Fibroblast of pulmonary artery (primary cell): Measurements from ENCODE around the gene DNMT1.

ENCODE experiments used
- DNase-seq: peaks from one replicate; pipeline ENCODE4 v3.0.0-alpha.2; 2010; ENCODE audit warnings: low read depth
- H3K4me3 ChIP-seq: replicated peaks from 2 replicates; pipeline ENCODE4 v1.5.1; 2011; ENCODE audit warnings: low read depth, mild to moderate bottlenecking, control low read depth, low read length, moderate library complexity
- TF ChIP-seq, protein P1 (sequence below): IDR thresholded peaks from 2 replicates; pipeline ENCODE4 v1.5.1; 2011; ENCODE audit warnings: mild to moderate bottlenecking, control low read depth, low read length, inconsistent platforms; ENCODE audit errors: missing control alignments

Gene DNMT1

DNA sequence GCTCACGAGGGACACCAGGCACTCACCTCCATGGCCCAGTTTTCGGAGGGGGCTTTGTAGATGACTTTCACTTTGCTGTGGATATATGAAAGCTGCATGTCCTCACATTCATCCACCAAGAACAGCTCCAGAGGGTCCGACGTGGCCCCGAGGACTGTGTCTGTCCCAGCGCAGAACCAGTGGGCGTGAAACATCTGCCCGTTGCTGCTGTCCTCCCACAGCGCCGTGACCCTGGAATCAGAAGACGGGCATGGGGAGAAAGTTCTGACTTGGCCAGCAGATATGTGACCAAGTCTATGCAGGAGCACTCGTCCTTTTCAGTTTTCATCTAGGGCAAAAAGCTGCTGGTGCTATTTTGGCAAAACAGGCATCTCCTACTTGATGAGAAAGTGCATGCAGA lies 45.3 kb downstream of the DNMT1 start:
- no peak for DNase-seq
- TF ChIP-seq, protein P1, sequence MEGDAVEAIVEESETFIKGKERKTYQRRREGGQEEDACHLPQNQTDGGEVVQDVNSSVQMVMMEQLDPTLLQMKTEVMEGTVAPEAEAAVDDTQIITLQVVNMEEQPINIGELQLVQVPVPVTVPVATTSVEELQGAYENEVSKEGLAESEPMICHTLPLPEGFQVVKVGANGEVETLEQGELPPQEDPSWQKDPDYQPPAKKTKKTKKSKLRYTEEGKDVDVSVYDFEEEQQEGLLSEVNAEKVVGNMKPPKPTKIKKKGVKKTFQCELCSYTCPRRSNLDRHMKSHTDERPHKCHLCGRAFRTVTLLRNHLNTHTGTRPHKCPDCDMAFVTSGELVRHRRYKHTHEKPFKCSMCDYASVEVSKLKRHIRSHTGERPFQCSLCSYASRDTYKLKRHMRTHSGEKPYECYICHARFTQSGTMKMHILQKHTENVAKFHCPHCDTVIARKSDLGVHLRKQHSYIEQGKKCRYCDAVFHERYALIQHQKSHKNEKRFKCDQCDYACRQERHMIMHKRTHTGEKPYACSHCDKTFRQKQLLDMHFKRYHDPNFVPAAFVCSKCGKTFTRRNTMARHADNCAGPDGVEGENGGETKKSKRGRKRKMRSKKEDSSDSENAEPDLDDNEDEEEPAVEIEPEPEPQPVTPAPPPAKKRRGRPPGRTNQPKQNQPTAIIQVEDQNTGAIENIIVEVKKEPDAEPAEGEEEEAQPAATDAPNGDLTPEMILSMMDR = no peak
- no peak overlapping the region for H3K4me3 ChIP-seq

- TF ChIP-seq, protein P1 = no peak
- no peak overlapping the region for H3K4me3 ChIP-seq
- no peak for DNase-seq
These were observed 48.6 kb downstream of the DNMT1 start for GRCh38 chr19:10146142-10146541.

DNA sequence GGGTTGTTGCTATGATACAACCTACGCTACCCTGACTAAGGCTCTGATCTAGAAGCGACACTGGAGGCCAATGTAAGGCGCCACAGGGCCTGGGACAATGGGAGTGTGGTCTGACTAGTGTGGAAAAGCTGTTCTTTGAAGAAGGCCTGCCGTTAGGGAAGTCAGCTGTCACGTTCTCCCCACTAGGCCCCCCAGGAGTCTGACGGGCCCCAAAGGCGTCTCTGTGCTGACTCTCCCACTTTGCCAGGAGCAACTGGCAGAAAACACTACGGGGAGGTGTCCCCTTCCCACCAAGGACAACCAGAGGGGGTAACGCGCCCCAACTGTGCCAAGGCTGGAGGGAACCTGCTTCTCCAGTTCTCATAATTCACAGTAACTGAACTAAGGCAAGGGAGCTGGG lies 49.7 kb downstream of the DNMT1 start:
- DNase-seq = no peak
- TF ChIP-seq, protein P1 = no peak
- H3K4me3 ChIP-seq = no peak overlapping the region

DNA sequence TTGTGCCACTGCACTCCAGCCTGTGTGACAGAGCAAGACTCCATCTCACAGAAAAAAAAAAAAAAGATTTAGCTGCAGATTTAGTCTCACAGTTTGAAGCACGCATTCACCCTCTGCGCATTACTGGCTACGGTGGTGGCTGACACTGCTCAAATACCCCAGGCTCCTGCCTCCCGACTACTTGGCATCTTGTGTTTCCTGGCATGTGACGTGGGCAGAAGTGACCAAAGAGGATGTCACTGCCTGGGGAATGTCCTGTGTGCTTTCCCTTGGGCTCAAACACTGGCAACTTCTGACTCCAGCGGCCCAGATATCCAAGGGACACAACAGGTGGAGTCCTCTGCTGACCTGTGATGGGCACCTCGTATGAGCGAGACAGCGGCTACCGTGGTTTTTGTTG lies 50.4 kb downstream of the DNMT1 start:
- TF ChIP-seq, protein P1 = no peak
- DNase-seq = no peak
- H3K4me3 ChIP-seq = no peak overlapping the region

DNA sequence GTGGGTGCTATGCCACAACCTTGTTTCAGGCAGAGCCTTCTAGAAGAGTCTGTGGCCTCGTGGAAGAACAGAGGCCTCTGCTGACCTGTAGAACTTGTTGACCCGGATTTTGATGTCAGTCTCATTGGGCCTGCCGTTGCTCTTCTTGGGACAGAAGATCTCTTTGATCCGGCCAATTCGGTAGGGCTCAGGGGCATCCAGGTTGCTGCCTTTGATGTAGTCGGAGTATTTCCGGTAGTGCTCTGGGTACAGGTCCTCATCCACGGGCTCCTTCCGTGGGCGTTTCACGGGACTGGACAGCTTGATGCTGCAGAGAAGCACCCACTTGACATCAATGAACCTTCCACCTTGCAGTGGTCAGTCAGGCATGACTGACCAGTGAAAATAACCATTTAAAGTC lies 51.1 kb downstream of the DNMT1 start:
- TF ChIP-seq, protein P1 = no peak
- DNase-seq = no peak
- no peak overlapping the region for H3K4me3 ChIP-seq

DNA sequence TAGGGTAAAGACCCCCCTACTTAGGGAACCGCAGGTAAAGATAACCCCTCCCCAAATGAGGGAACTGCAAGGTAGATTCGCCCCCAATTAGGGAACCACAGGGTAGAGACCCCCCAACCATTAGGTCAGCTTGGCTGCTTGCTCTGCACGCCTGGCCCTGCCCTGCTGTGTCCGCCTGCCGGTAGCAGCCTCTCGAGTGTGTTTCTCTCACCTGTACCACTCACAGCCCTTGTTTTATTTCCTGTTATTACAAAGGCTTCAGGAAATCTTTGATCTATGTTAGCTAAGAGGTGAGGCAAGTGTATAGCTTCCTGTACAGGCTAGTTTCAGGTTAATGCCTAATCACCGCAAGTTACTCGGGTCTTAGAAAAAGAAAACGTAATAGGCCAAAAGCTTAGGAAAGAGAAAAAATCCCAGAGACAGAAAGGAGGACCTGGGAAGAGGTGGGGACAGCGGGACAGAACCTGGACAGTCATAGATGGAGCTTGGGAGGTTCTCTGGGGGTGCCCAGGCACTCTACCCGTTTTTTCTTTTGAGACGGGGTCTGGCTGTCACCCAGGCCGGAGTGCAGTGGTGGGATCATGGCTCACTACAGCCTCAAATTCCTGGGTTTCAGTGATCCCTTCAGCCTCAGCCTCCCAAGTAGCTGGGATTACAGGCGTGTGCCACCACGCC lies 51.9 kb downstream of the DNMT1 start:
- H3K4me3 ChIP-seq = no peak overlapping the region
- TF ChIP-seq, protein P1 = no peak
- no peak for DNase-seq

GRCh38 chr19:10141973-10142372 lies 52.8 kb downstream of the DNMT1 start:
- TF ChIP-seq, protein P1 = no peak
- DNase-seq = no peak
- no peak overlapping the region for H3K4me3 ChIP-seq
